Limb (tissue), 2 donors: ENCODE results near the gene SLC29A4.
"Not testable (repeated sequence)": the region's sequence is repeated elsewhere in the genome, so short reads cannot be mapped to it uniquely, and the experiment has no call there.

Source experiments
- DNase-seq, 2 donors: peaks; one replicate each; pipeline ENCODE4 v3.0.0-alpha.2; 2016; ENCODE audit errors: extremely low spot score in 2 of 2

SLC29A4 gene, protein sequence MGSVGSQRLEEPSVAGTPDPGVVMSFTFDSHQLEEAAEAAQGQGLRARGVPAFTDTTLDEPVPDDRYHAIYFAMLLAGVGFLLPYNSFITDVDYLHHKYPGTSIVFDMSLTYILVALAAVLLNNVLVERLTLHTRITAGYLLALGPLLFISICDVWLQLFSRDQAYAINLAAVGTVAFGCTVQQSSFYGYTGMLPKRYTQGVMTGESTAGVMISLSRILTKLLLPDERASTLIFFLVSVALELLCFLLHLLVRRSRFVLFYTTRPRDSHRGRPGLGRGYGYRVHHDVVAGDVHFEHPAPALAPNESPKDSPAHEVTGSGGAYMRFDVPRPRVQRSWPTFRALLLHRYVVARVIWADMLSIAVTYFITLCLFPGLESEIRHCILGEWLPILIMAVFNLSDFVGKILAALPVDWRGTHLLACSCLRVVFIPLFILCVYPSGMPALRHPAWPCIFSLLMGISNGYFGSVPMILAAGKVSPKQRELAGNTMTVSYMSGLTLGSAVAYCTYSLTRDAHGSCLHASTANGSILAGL

DNA sequence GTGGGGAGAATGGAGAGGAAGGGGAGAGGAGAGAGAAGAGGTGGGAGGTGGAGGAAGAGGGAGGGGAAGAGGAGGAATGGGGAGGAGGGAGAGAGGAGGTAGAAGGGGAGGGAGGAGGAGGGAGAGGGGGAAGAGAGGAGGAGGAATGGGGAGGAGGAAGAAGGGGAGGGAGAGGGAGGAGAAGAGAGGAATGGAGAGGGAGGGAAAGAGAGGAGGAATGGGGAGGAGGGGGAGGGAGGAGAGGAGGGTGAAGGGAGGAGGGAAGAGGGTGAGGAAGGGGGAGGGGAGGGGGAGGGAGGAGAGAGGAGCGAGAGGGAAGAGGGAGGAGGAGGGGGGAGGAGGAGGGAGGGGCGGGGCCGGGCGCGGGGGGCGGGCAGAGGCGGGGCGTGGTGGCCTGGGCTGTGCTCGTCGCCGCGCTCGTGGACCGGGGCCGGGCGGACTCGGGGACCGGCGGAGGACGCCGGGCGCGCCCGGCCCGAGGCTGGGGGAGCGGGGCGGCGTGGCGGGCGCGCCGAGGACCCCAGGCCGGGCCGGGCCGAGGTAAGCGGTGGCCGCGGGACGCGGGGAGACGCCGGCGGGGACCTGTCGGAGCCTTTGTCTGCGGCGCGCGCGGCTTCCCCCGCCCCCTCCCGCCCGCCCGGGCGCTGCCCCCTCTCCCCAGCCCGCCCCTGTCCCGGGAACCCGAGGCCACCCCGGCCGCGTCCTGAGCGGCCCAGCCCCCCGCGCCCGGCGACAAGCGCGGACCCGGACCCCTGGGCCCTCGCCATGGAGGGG is at the start of gene SLC29A4:
Gene SLC29A4 (plus strand): TSS at position 401 of the 774 bp plus-strand sequence. CDS start 4,874 bp downstream, outside the sequence.
- DNase-seq, result peak; percentile 21 to 87

DNA sequence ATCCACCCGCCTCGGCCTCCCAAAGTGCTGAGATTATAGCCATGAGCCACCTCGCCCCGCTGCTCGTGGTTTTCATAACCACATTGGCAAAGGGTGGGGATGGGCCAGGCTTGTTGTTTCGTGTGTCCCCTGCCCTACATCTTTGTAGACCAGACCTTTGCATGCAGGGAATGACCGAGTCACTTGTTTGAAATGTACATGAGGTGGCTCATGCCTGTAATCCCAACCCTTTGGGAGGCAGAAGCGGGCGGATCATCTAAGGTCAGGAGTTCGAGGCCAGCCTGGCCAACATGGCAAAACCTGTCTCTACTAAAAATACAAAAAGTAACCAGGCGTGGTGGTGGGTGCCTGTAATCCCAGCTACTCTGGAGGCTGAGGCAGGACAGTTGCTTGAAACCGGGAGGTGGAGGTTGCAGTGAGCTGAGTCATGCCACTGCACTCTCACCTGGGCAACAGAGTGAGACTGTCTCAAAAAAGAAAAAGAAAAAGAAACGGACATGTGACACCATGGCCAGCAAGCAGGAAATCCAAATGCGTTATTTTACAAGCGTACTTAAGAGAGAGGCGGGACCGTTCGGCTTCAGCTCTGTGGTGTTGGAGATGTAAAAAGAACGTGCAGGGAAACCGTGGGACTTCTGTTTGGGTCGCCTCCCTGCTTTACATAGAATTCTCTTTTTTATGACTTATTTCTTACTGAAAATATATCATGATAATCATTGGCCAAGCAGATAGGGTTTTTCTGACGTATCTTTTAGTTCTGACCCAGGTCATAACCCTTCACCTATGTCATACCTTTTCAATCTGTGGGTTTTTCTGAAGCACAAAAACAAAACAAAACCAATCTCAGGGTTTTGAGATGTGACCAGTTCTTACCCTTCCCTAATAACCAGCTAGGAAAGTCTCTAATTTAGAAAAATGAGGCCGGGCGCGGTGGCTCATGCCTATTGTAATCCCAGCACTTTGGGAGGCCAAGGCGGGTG is 47.6 kb upstream of the SLC29A4 start:
- no peak for DNase-seq

DNA sequence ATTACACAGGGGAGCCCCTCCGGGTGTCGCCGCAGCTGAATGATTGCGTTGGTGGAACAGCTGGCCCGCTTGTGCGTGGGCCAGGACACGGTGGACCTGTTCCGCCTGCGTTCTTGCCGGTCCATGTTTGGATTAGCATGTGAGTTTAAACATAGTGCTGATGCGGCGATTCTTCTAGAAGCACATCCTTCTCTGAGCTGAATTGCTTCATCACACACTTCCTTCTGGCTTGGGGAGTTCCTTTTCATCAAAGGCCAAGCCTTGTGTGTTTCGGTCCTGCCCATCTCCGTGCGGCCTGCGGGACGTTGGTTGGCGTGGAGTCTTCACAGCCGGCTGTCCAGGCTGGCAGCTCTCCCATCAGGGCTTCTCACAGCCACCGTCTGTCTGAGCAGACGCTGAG is 45.5 kb upstream of the SLC29A4 start:
- no peak for DNase-seq

DNA sequence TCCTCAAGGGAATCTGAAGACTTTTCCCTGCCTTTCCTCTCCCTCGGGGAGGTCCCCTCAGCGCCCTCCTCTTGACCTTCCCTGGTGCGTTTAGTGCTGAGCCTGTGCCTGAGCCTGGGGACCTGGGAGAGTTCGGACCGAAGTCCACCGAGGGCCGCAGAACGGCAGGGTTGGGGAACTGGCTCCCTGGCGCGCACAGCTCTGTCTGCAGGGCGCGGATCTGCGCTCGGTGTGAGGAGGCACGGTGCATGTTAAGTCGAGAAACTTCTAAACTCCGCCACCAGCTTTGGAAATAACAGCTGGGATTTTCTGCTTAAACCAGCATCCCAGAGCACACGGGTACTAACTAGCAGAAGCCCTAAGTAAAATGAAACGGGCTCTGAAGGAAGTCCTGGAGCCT is 44.2 kb upstream of the SLC29A4 start:
- DNase-seq, result no peak

DNA sequence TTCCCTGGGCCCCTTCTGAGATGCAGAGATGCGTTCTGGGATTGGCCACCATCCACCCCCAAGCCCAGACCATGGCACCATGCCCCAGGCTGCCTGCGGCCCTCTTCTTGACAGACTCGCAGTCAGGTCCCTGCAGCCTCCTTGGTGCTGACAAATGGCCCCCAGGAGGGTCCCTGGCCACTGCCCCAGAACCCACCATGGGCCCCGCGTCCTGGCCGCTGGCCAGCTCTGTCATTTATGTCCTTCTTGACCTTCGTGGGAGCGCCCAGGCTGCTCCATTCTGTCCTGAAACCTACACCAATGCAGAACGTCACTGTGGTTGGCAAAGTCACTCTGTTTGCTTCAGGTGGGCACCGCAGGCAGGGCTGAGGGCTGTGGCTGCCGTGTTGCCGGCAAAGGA is 39.5 kb upstream of the SLC29A4 start:
- no peak for DNase-seq

DNA sequence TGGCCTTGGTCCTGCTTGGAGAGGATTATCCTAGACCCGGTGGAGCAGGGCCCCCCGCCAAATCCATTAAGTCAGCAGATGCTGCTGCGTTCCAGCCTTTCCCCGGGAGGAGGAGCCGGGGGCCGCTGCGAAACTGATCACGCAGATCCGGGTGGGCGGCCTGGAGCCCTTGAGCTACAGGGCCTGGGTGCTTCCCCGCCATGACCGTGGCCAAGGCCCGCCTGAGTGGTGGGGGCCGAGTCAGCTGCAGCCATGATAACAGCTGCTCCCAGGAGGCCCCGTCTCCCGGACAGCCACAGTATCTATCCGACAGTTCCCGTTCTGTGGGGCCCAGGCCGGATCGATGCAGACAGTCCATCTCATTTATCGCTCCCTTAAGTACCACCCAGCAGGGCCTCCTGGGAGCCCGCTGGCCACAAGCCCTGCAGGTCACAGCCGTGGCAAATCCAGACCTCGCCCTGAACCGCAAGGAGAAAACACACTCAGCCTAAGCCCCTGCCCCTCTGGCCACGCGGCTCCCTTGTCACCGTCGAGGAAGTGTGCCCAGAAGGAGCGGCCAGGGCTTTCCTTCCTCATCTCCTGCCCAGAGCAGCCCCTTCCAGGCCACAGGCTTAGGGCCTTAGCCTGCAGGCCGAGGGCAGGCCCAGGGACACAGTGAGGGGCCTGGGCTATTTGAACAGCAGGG is 34.4 kb upstream of the SLC29A4 start:
- peak; percentile 81 to 85 for DNase-seq

DNA sequence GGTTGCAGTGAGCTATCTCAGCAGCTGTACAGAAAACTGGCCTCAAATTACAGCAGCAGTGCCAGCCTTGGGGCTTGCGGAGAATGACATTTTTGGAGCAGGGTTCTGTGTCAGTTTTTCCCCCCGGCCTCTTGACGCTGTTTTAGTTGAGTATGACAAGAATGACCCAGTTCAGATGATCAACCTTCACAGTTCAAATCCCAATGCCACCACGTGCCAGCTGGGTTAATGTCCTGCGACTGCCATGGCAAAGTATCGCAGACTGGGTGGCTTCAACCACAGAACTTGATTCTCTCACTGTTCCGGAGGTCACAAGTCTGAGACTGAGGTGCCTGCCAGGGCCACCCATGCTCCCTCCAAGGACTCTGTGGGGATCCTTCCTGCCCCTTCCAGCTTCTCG is 32.0 kb upstream of the SLC29A4 start:
- DNase-seq, result not testable (repeated sequence)

DNA sequence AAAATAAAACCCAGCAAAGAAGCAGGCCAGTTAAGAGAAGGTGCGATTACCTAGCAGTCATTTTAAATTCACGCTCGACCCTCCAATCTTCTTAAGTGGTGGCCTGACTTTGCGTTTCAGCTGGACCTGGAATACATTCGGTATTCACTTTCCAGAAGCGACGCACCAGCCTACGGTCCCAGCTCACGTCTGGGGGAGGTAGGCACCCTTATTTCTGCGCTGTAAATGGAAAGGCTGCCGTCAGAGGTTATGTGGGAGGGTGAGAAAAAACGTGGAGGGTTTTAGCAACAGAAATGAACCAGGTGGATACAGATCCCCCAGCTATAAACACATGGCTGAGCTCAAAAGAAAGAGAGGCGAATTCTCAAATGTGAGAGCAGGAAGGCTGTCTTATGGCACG is 29.2 kb upstream of the SLC29A4 start:
- not testable (repeated sequence) for DNase-seq

DNA sequence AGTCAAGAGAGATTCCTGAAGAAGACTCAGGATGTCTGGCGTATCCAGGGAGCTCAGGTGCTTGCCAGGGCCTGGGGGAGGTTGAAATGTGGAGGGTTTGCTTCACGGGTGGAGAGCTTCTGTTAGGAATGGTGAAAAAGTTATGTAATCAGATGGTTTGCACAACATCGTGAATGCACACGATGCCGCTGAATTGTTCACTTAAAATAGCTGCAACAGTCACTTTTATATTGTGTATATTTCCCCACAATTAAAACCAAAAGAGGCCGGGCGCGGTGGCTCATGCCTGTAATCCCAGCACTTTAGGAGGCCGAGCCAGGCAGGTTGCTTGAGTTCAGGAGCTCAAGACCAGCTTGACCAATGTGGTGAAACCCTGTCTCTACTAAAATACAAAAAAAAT is 28.4 kb upstream of the SLC29A4 start:
- not testable (repeated sequence) for DNase-seq

DNA sequence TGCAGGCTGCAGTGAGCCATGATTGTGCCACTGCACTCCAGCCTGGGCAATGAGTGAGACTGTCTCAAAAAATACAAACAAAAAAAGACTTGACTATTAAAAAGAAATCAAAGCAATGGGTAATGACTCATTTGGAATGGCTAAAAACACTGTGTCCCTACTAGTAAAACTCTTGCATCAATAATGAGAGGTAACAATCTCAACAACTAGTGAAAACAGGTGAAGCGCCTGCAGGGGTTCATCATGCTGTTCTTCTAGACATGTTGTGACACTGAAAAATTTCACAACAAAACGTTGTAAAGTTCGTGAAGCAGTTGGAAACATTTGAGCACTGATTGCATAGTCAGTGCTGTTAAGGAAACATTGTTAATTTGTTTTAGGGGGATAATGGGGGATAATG is 26.9 kb upstream of the SLC29A4 start:
- DNase-seq, result no peak

DNA sequence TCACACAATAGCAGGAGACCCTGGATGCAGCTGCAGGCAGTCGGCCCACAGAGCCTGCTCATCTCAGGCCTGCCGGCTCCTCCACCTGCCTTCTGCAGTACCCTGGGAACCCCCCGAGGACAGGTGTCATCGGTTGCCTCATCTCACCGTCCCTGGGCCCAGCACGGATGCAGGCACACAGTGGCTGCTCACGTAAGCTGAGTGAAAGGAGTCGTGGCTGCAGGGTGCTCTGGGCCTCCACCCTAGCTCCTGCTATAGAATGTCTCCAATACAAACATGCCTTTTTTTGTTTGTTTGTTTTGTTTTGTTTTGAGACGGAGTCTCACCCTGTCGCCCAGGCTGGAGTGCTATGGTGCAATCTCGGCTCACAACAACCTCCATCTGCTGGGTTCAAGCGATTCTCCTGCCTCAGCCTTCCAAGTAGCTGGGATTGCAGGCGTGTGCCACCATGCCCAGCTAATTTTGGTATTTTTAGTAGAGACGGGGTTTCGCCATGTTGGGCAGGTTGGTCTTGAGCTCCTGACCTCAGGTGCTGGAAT is 22.1 kb upstream of the SLC29A4 start:
- not testable (repeated sequence) for DNase-seq

DNA sequence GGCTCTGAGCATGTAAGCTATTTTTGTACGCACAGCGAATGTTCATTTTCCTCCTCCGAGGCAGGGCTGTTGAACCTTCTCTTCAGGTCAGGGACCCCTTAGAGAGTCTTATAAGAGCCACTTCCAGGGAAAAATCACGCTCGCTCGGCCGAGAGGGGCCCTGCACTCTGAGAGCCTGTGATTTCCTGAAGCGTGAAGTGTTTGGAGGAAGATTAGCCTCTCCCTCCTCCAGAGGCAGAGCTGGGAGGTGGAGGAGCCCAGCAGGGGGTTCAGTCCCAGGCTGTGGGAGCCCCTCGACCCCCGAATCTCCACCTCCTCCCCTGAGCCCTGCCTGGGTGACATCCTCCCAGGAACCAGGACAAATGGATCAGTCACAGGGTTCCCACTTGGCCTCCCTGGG is 19.7 kb upstream of the SLC29A4 start:
- DNase-seq, result not testable (repeated sequence)

DNA sequence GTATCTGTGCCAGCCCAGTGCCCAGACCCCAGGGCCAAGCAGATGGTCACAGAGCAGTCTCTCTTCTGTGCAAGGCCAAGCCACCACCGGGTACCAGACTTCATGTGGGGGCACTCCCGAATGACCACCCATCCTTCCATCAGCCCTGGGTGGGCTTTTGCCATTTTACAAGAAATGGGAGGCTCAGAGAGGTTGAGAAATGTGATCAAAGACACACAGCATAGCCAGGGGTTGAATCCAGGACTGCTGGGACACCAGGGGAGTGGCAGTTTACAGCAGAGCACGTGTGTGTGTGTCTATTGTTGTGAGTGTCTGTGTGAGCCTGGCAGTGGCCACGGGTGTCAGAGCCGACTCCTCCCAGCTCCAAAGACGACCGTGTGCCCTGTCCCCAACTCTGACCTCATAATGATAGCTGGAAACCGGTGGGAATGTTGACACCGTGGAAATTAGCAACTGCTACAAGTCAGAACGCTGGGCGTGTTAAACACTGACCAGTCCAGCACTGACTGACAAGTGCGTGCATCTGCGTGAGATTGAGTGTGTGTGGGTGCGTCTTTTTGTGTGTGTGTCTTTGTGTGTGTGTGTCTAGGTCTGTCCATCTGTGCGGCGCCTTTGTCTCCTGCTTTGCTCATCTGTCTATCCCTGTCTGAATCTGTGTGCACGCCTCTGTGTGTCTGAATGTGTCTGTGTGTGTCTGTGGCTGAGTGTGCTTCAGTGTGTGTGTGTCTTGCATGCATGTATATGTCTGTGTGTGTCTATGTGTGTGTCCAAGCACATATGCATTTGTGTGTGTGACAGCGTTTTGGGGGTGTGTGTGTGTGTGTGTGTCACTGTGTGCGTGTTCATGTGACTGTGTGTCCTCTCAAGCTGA is 17.2 kb upstream of the SLC29A4 start:
- DNase-seq, result no peak

DNA sequence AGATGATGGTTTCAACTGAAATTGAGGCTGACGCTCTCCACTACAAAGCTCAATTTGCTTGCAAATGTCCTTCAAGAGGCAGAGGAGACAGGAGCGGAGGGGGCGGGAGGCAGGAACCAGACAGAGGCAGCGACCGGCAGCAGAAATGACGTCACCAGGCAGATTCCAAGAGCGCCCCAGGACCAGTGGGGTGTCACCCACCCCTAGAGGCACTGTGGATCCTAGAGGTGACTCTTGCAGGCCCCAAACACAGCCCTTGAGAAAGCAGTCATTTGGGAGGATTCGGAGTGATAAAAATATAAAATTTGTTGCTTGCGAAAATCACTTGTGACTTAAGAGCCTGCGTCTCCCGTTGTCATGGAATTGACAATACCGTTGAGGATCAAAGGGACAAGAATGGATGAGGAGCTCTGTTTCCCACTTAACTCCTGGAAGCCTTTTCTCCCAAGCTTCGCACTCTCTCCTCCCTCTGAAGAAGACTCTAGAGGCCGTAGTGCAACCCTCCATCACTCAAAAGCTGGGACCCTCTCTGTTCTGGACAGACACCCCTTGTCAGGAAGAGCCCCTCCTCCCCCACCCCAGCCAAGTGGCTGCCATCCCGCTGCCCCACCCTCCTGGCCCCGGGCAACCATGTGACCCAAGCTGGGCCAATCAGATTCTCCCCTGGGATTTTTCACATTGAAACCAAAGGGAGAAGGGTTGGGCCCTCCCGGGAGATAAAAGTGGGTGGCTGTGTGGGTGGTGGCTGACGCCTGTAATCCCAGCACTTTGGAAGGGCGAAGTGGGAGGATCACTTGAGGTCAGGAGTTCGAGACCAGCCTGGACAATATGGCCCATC is 16.3 kb upstream of the SLC29A4 start:
- no peak for DNase-seq

DNA sequence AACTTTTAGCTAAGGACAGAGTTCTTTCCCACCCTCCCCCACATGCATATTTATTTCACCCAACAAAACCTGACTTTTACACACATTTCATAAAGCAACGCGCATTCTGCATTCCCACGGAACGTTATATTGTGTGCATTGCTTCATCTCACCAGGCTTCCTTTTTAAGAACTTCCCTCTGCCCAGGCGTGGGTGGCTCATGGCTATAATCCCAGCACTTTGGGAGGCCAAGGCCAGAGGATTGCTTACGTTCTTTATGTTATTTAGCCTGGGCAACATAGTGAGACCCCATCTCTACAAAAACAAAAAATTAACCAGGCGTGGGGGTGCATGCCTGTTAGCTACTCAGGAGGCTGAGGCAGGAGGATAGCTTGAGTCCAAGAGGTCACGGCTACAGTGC is 14.9 kb upstream of the SLC29A4 start:
- not testable (repeated sequence) for DNase-seq

DNA sequence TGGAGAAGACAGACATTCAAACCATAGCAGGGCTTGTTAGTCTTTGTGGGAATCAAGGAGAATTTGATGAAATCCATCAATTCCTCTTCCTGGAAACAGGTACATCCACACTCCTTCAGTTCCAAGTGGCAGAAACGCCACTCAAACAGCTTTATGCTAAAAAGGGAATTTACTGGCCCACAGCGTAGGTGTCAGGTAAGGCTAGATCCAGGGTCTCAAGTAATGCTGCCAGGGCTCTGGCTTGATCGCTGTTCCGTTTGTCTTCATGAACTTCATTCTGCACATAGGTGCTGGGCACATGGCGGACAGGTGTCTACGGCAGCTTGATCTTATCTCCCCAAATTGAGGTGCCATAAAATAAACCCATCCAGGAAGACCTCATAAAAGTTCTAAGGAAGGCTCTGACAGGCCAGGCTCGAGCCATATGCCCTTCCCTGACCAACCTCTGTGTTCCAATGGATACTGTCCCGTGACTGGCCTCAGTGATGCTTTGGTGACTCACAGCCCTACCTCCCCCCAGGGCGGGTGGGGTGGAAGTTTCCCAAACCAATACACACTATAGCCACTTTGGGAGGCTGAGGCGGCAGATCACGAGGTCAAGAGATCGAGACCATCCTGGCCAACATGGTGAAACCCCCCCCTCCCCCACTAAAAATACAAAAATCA is 12.6 kb upstream of the SLC29A4 start:
- not testable (repeated sequence) for DNase-seq

DNA sequence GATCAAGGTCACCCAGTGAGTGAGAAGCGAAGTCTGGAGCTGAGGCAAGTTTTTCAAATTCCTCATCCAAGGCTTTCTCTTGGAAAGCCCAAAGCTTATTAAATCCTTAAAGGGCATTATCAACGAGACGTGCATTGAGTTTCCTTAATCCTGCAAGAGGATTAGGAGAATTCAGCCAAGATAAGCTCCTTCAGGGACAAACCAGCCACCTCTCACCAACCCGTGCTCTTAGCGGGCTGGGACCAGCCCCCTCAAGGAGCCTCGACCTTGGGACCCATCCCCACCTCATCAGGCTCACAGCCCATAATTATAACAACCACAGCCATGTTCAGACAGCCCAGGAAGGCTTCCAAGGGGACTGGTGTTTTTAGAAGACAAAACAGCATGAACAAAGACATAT is 12.0 kb upstream of the SLC29A4 start:
- DNase-seq, result no peak
